Endothelial cell of umbilical vein (primary cell): Measurements from ENCODE around the gene SLC26A2. TPM values are rescaled to one million over a fixed set of nuclear protein-coding genes. Genes with fewer than 3 reads are reported as not detected.

Experiments
- BruUV-seq: library from RNA; stranded (reverse); fragments of 400-500 nt; replicated peaks from 2 replicates; lab custom pipeline; 2021; lab: Mats Ljungman, UMichigan
- CTCF ChIA-PET: fragments of 300-600, 350-600 bp; sonication (Branson Sonifier 250); formaldehyde crosslinking; loops from one replicate; lab custom pipeline; 2021; ENCODE audit warnings: antibody characterized with exemption, inconsistent platforms; lab: Charles Lee
- POLR2A ChIA-PET: fragments of 300-600, 350-600 bp; sonication (Branson Sonifier 250); formaldehyde crosslinking; loops from one replicate; lab custom pipeline; 2021; ENCODE audit warnings: antibody characterized with exemption, inconsistent platforms; lab: Charles Lee
- DNase-seq: peaks from one replicate; pipeline ENCODE4 v3.0.0-alpha.2; 2011; ENCODE audit warnings: low read depth, low spot score
- FAIRE-seq: peaks from 2 replicates; lab custom pipeline; 2011; peaks lifted over from hg19 to GRCh38; lab: Jason Lieb, UNC
- H2AFZ ChIP-seq: 2 replicates; pipeline ENCODE4 v1.6.0; 2012; ENCODE audit warnings: low read depth, low read length, control low read depth, inconsistent platforms
- H3K27ac ChIP-seq: 2 replicates; pipeline ENCODE4 v1.5.1; 2011; ENCODE audit warnings: low read depth, mild to moderate bottlenecking, control low read depth, low read length, moderate library complexity; ENCODE audit not compliant: insufficient read depth
- H3K27me3 ChIP-seq, 2 experiments: 2 replicates each; pipeline versions ENCODE4 v1.6.0 to v1.6.1; 2011; ENCODE audit warnings: low read length in 2 of 2, mixed read lengths in 1 of 2; ENCODE audit not compliant: control insufficient read depth in 2 of 2, insufficient read depth in 2 of 2
- H3K36me3 ChIP-seq, 2 experiments: 2 replicates in 1 of 2; 3 replicates in 1 of 2; pipeline ENCODE4 v1.5.1; 2011; ENCODE audit warnings: low read length in 2 of 2, mild to moderate bottlenecking in 1 of 2, moderate library complexity in 1 of 2; ENCODE audit not compliant: control insufficient read depth in 2 of 2, insufficient read depth in 2 of 2; ENCODE audit errors: extremely low read depth in 1 of 2
- H3K4me1 ChIP-seq: 3 replicates; pipeline ENCODE4 v1.5.1; 2011; ENCODE audit warnings: mild to moderate bottlenecking, low read length; ENCODE audit not compliant: control insufficient read depth, insufficient read depth; ENCODE audit errors: extremely low read depth
- H3K4me2 ChIP-seq: 2 replicates; pipeline ENCODE4 v1.6.1; 2011; ENCODE audit warnings: low read length, control low read depth, mixed read lengths; ENCODE audit not compliant: insufficient read depth
- H3K4me3 ChIP-seq, 3 experiments: fragments of 200-600 bp in 1 of 3; sonication (generic), shearing (Covaris generic) in 1 of 3; replicated peaks in 1 of 3; 2 replicates each; pipeline ENCODE4 v1.5.1; 2011 to 2016; ENCODE audit warnings: control low read depth in 3 of 3, low read length in 3 of 3, mild to moderate bottlenecking in 2 of 3, inconsistent platforms in 1 of 3, low read depth in 1 of 3, moderate library complexity in 1 of 3; ENCODE audit not compliant: insufficient read depth in 1 of 3
- H3K79me2 ChIP-seq: 2 replicates; pipeline ENCODE4 v1.6.0; 2012; ENCODE audit warnings: low read length, inconsistent platforms; ENCODE audit not compliant: control insufficient read depth, insufficient read depth
- H3K9ac ChIP-seq: replicated peaks from 2 replicates; pipeline ENCODE3; 2011; ENCODE audit warnings: low read length, control low read depth; ENCODE audit not compliant: insufficient read depth; ENCODE audit errors: extremely low read depth
- H3K9me1 ChIP-seq: replicated peaks from 3 replicates; pipeline ENCODE4 v1.6.0; 2011; ENCODE audit warnings: mild to moderate bottlenecking, low read length; ENCODE audit not compliant: control insufficient read depth, insufficient read depth; ENCODE audit errors: extremely low read depth
- H3K9me3 ChIP-seq: replicated peaks from 2 replicates; pipeline ENCODE4 v1.5.1; 2012; ENCODE audit warnings: low read length, inconsistent platforms; ENCODE audit not compliant: control insufficient read depth, insufficient read depth
- H4K20me1 ChIP-seq: replicated peaks from 2 replicates; pipeline ENCODE3; 2011; ENCODE audit warnings: mild to moderate bottlenecking, low read length; ENCODE audit not compliant: control insufficient read depth, insufficient read depth; ENCODE audit errors: extremely low read depth
- CTCF ChIP-seq, 2 donors: IDR thresholded peaks; 1 replicate in 1 of 2; 2 replicates in 1 of 2; pipeline ENCODE4 v1.5.1; 2011; ENCODE audit warnings: low read length in 2 of 2, mild to moderate bottlenecking in 2 of 2, moderate library complexity in 2 of 2, control low read depth in 1 of 2, inconsistent platforms in 1 of 2, low read depth in 1 of 2; ENCODE audit not compliant: insufficient read depth in 1 of 2; ENCODE audit errors: extremely low read depth in 1 of 2
- EZH2 ChIP-seq: IDR thresholded peaks from 2 replicates; pipeline ENCODE4 v1.6.1; 2012; ENCODE audit warnings: borderline replicate concordance, low read depth, mild to moderate bottlenecking, moderate library complexity, low read length, inconsistent platforms; ENCODE audit not compliant: severe bottlenecking
- FOS ChIP-seq: IDR thresholded peaks from 2 replicates; pipeline ENCODE4 v1.6.1; 2011; ENCODE audit warnings: mild to moderate bottlenecking, low read length, moderate library complexity, borderline replicate concordance; ENCODE audit not compliant: insufficient read depth
- GATA2 ChIP-seq: IDR thresholded peaks from 2 replicates; pipeline ENCODE4 v1.7.0; 2011; ENCODE audit warnings: low read depth, mild to moderate bottlenecking, moderate library complexity, mixed read lengths, low read length; ENCODE audit not compliant: insufficient read length, insufficient read depth
- JUN ChIP-seq: IDR thresholded peaks from 2 replicates; pipeline ENCODE4 v1.6.1; 2011; ENCODE audit warnings: borderline replicate concordance, low read depth; ENCODE audit not compliant: insufficient read length, insufficient read depth
- MAX ChIP-seq: IDR thresholded peaks from 2 replicates; pipeline ENCODE4 v1.6.1; 2011; ENCODE audit not compliant: insufficient read depth, insufficient read length
- MYC ChIP-seq: IDR thresholded peaks from one replicate; pipeline ENCODE4 v1.6.1; 2011; ENCODE audit warnings: mild to moderate bottlenecking, low read depth, low read length
- POLR2A ChIP-seq: IDR thresholded peaks from 2 replicates; pipeline ENCODE4 v1.6.1; 2012; ENCODE audit warnings: low read depth, mild to moderate bottlenecking, control low read depth, low read length
- POLR2AphosphoS5 ChIP-seq: IDR thresholded peaks from 2 replicates; pipeline ENCODE4 v1.6.1; 2012; ENCODE audit warnings: low read depth, mild to moderate bottlenecking, control low read depth, low read length, moderate library complexity; ENCODE audit not compliant: insufficient read depth
- dilution Hi-C: fragments of 300-500 bp; cut with MboI; formaldehyde crosslinking; loops from one replicate; pipeline ENCODE4 v1.15.0; 2019; ENCODE audit warnings: low sequenced_read_pairs; ENCODE audit not compliant: extremely low pct_ligation_motif_present
- intact Hi-C: fragments of 100-400 bp; cut with micrococcal nuclease; formaldehyde crosslinking; loops from one replicate; pipeline ENCODE4 v1.10.0; 2022
- polyA plus RNA-seq, 4 experiments: library from polyadenylated mRNA; depleted of rRNA in 3 of 4; stranded (reverse) in 3 of 4; unstranded in 1 of 4; fragments of >200 nt; gene quantifications; 2 replicates each; pipeline versions ENCODE4 v1.2.1 to v1.2.3, GENCODE V29; 2011 to 2012; ENCODE audit warnings: missing spikeins in 1 of 4
- total RNA-seq: library from RNA; stranded (reverse); gene quantifications from 2 replicates; pipeline ENCODE4 v1.2.3, GENCODE V29; 2021

SLC26A2 gene
- total and polyA plus RNA-seq, 2 donors (not counting 3 experiments of a cell fraction or from before 2014, with no cell fraction given), result 5.9 to 16.8 TPM

GRCh38 chr5:149961186-149961685 lies 678 bp downstream of the SLC26A2 start:
- no peaks in the 10 kb centered on the region for H3K27me3 ChIP-seq
- H2AFZ ChIP-seq, result peak overlapping the region; percentile 96
- H3K79me2 ChIP-seq, result no peaks in the 10 kb centered on the region
- peak overlapping the region; percentile 71 to 76 (median 74) for H3K4me3 ChIP-seq
- intact Hi-C loops (loop anchor here (1.0 to 2.0 kb wide), 2 partner anchors 58 to 324 kb away; no protein-coding TSS in a partner anchor), dilution Hi-C loops (no loop called here)
- H3K27ac ChIP-seq, result peak overlapping the region; percentile 85
- no peak for TF ChIP-seq FOS
- TF ChIP-seq JUN, result no peak
- no peak for TF ChIP-seq GATA2
- TF ChIP-seq POLR2AphosphoS5, result no peak
- no peak for TF ChIP-seq EZH2
- no peak for TF ChIP-seq MAX
- no peak for TF ChIP-seq CTCF (IDR thresholded peaks at IDR 0.05; ENCODE audit: extremely low read depth in 1 of 2, insufficient read depth in 1 of 2, low read depth in 1 of 2, low read length in 2 of 2)
- TF ChIP-seq MYC, result no peak
- no peak for TF ChIP-seq POLR2A
- ChIA-PET CTCF (interaction anchor here (0.7 to 13.6 kb wide), 22 partner anchors 10 to 294 kb away, joined by 3 to 421 read pairs (median 5); no protein-coding TSS in a partner anchor), POLR2A (no interaction called here)
- H3K4me2 ChIP-seq, result peak overlapping the region; percentile 79
- H3K9ac ChIP-seq, result peak overlapping the region; percentile 72
- DNase-seq, result peak; percentile 19
- TSS peak; percentile 47 for BruUV-seq
- H4K20me1 ChIP-seq, result no peaks in the 10 kb centered on the region
- peaks cover 21% of the 10 kb centered on the region for H3K4me1 ChIP-seq
- no peaks in the 10 kb centered on the region for H3K36me3 ChIP-seq
- no peaks in the 10 kb centered on the region for H3K9me1 ChIP-seq
- no peak for FAIRE-seq
- no peaks in the 10 kb centered on the region for H3K9me3 ChIP-seq
